WTC11 (cell line): Measurements from ENCODE around the gene GORAB.

Experiments used
- ETV6 ChIP-seq: sonication (generic); formaldehyde crosslinking; IDR thresholded peaks from 2 replicates; pipeline ENCODE4 v1.8.1; 2022; ENCODE audit warnings: mild to moderate bottlenecking, missing genetic modification reagents
- SOX15 ChIP-seq: fragments of 250-450 bp; sonication (Bioruptor Pico); IDR thresholded peaks from 2 replicates; pipeline ENCODE4 v1.9.0; 2021; ENCODE audit warnings: mild to moderate bottlenecking
- TF ChIP-seq, protein P1 (sequence below): fragments of 200-600 bp; IDR thresholded peaks from 2 replicates; pipeline ENCODE4 v1.8.0; 2022; ENCODE audit warnings: antibody characterized with exemption
- TF ChIP-seq, protein P2 (sequence below): sonication (generic); formaldehyde crosslinking; IDR thresholded peaks from 2 replicates; pipeline ENCODE4 v1.8.1; 2023; ENCODE audit warnings: mild to moderate bottlenecking, moderate library complexity, missing genetic modification reagents
- TF ChIP-seq, protein P3 (sequence below): sonication (generic); formaldehyde crosslinking; IDR thresholded peaks from 2 replicates; pipeline ENCODE4 v1.8.1; 2023; ENCODE audit warnings: mild to moderate bottlenecking, missing genetic modification reagents, moderate library complexity
- TF ChIP-seq, protein P4 (sequence below): sonication (generic); formaldehyde crosslinking; IDR thresholded peaks from 2 replicates; pipeline ENCODE4 v1.8.0; 2022; ENCODE audit warnings: mild to moderate bottlenecking, missing genetic modification reagents

DNA sequence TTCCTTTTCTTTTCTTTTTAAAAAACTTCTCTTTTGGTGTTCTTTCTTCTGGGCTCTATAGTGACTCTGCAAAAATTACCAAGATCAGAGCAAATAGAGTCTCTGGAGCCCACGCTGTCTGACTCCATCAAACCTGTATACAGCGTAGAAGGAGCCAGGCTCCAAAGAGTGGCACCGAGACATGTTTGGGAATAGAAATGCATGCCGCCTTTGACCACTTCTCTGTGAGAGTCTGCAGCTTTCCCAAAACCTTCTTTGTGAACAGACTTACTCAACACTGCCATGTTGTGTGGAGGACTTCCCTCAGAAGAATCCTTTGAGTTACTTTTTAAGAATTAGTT is 55.3 kb downstream of the GORAB start:
- TF ChIP-seq, protein P1, sequence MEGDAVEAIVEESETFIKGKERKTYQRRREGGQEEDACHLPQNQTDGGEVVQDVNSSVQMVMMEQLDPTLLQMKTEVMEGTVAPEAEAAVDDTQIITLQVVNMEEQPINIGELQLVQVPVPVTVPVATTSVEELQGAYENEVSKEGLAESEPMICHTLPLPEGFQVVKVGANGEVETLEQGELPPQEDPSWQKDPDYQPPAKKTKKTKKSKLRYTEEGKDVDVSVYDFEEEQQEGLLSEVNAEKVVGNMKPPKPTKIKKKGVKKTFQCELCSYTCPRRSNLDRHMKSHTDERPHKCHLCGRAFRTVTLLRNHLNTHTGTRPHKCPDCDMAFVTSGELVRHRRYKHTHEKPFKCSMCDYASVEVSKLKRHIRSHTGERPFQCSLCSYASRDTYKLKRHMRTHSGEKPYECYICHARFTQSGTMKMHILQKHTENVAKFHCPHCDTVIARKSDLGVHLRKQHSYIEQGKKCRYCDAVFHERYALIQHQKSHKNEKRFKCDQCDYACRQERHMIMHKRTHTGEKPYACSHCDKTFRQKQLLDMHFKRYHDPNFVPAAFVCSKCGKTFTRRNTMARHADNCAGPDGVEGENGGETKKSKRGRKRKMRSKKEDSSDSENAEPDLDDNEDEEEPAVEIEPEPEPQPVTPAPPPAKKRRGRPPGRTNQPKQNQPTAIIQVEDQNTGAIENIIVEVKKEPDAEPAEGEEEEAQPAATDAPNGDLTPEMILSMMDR: no peak
- TF ChIP-seq, protein P2, sequence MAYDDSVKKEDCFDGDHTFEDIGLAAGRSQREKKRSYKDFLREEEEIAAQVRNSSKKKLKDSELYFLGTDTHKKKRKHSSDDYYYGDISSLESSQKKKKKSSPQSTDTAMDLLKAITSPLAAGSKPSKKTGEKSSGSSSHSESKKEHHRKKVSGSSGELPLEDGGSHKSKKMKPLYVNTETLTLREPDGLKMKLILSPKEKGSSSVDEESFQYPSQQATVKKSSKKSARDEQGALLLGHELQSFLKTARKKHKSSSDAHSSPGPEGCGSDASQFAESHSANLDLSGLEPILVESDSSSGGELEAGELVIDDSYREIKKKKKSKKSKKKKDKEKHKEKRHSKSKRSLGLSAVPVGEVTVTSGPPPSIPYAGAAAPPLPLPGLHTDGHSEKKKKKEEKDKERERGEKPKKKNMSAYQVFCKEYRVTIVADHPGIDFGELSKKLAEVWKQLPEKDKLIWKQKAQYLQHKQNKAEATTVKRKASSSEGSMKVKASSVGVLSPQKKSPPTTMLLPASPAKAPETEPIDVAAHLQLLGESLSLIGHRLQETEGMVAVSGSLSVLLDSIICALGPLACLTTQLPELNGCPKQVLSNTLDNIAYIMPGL (CRISPR knock-in tag): no peak
- TF ChIP-seq SOX15 (CRISPR knock-in tag): no peak
- TF ChIP-seq, protein P3, sequence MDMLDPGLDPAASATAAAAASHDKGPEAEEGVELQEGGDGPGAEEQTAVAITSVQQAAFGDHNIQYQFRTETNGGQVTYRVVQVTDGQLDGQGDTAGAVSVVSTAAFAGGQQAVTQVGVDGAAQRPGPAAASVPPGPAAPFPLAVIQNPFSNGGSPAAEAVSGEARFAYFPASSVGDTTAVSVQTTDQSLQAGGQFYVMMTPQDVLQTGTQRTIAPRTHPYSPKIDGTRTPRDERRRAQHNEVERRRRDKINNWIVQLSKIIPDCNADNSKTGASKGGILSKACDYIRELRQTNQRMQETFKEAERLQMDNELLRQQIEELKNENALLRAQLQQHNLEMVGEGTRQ (CRISPR knock-in tag): no peak
- TF ChIP-seq, protein P4, sequence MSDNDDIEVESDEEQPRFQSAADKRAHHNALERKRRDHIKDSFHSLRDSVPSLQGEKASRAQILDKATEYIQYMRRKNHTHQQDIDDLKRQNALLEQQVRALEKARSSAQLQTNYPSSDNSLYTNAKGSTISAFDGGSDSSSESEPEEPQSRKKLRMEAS (CRISPR knock-in tag): no peak
- TF ChIP-seq ETV6 (CRISPR knock-in tag): no peak
